Neural progenitor cell (in vitro differentiated cells): Measurements from ENCODE around the gene TGFB2. TPM values are rescaled to one million over a fixed set of nuclear protein-coding genes. Genes with fewer than 3 reads are reported as not detected.

Experiments used
- DNase-seq: peaks from one replicate; pipeline ENCODE4 v3.0.0-alpha.2; 2016; ENCODE audit warnings: low spot score
- H2AFZ ChIP-seq: fragments of 200-600 bp; sonication (generic); replicated peaks from 2 replicates; pipeline ENCODE4 v1.6.1; 2016; ENCODE audit warnings: antibody characterized with exemption
- H3F3A ChIP-seq: fragments of 200-600 bp; sonication (generic); 2 replicates; pipeline ENCODE4 v1.6.1; 2016; ENCODE audit warnings: antibody characterized with exemption, low read depth
- H3K27ac ChIP-seq: fragments of 200-600 bp; sonication (generic); 2 replicates; pipeline ENCODE4 v1.5.1; 2016; ENCODE audit warnings: mild to moderate bottlenecking
- H3K27me3 ChIP-seq: fragments of 200-600 bp; sonication (generic); 2 replicates; pipeline ENCODE4 v1.6.1; 2016; ENCODE audit warnings: mild to moderate bottlenecking, moderate library complexity
- H3K36me3 ChIP-seq: fragments of 200-600 bp; sonication (generic); 2 replicates; pipeline ENCODE4 v1.5.1; 2016
- H3K4me1 ChIP-seq: fragments of 200-600 bp; sonication (generic); 2 replicates; pipeline ENCODE4 v1.6.1; 2016; ENCODE audit warnings: mixed run types
- H3K4me2 ChIP-seq: fragments of 200-600 bp; sonication (generic); 2 replicates; pipeline ENCODE4 v1.6.1; 2016
- H3K4me3 ChIP-seq: fragments of 200-600 bp; sonication (generic); 2 replicates; pipeline ENCODE4 v1.5.1; 2016
- H3K79me2 ChIP-seq: fragments of 200-600 bp; sonication (generic); 2 replicates; pipeline ENCODE4 v1.6.1; 2016; ENCODE audit warnings: low read depth
- H3K9ac ChIP-seq: fragments of 200-600 bp; sonication (generic); 2 replicates; pipeline ENCODE4 v1.6.1; 2016
- H3K9me3 ChIP-seq: fragments of 200-600 bp; sonication (generic); 2 replicates; pipeline ENCODE4 v1.5.1; 2016; ENCODE audit warnings: low read depth
- H4K20me1 ChIP-seq: fragments of 200-600 bp; sonication (generic); 2 replicates; pipeline ENCODE4 v1.6.1; 2016; ENCODE audit warnings: low read depth
- H3K27ac Mint-ChIP-seq: 3 replicates; pipeline ENCODE4 v1.8.0; 2021; ENCODE audit warnings: mixed read lengths
- H3K27me3 Mint-ChIP-seq: 2 replicates; pipeline ENCODE4 v1.8.0; 2022; ENCODE audit warnings: low read depth, mild to moderate bottlenecking, inconsistent platforms, moderate library complexity, mixed read lengths; ENCODE audit not compliant: insufficient read depth
- H3K36me3 Mint-ChIP-seq: 3 replicates; pipeline ENCODE4 v1.8.0; 2021; ENCODE audit warnings: mixed read lengths
- H3K4me1 Mint-ChIP-seq: 3 replicates; pipeline ENCODE4 v1.8.0; 2021; ENCODE audit warnings: mixed read lengths
- H3K4me3 Mint-ChIP-seq: 3 replicates; pipeline ENCODE4 v1.8.0; 2021; ENCODE audit warnings: mild to moderate bottlenecking, moderate library complexity, mixed read lengths
- H3K9me3 Mint-ChIP-seq: 3 replicates; pipeline ENCODE4 v1.8.0; 2020; ENCODE audit warnings: mixed read lengths
- CTCF ChIP-seq: fragments of 200-600 bp; sonication (generic); IDR thresholded peaks from 2 replicates; pipeline ENCODE4 v1.5.1; 2017; ENCODE audit warnings: antibody characterized with exemption, mild to moderate bottlenecking
- EZH2 ChIP-seq: fragments of 200-600 bp; sonication (generic); IDR thresholded peaks from 2 replicates; pipeline ENCODE4 v1.6.1; 2017; ENCODE audit warnings: antibody characterized with exemption, mild to moderate bottlenecking, moderate library complexity
- EZH2phosphoT487 ChIP-seq: fragments of 200-600 bp; sonication (generic); IDR thresholded peaks from 2 replicates; pipeline ENCODE4 v1.6.1; 2017; ENCODE audit warnings: antibody characterized with exemption
- total RNA-seq: library from RNA; depleted of rRNA; stranded (reverse); fragments of >200 nt; gene quantifications from 2 replicates; pipeline ENCODE4 v1.2.3, GENCODE V29; 2015; ENCODE audit warnings: low replicate concordance

Gene TGFB2
- total RNA-seq, 1 donor from 2014 or later: 1.9 TPM

DNA sequence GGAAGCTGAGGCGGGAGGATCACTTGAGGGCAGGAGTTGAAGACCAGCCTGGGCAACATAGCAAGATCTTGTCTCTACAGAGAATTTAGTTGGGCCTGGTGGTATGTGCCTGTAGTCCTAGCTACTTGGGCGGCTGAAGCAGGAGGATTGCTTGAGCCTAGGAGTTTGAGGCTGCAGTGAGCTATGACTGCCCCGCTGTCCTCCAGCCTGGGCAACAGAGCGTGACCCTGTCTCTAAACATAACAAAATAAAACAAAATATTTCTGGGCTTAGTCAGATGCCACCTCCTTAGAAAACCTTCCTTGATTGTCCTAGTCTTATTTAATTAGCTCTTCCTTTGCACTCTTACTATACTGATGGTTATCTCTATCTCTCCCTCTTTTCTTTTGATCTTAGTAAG is 8.5 kb downstream of the TGFB2 start:
- Mint-ChIP-seq H3K9me3 (no peaks in the 10 kb centered on the region), H3K4me1 (no peaks in the 10 kb centered on the region), H3K4me3 (no peak overlapping the region), H3K27me3 (peaks cover 4% of the 10 kb centered on the region), H3K36me3 (no peaks in the 10 kb centered on the region), H3K27ac (no peak overlapping the region)
- no peak overlapping the region for H2AFZ ChIP-seq
- no peak overlapping the region for H3K9ac ChIP-seq
- H3K27ac ChIP-seq: no peak overlapping the region
- H3F3A ChIP-seq: no peaks in the 10 kb centered on the region
- DNase-seq: no peak
- no peaks in the 10 kb centered on the region for H3K9me3 ChIP-seq
- H3K4me1 ChIP-seq: no peaks in the 10 kb centered on the region
- TF ChIP-seq EZH2phosphoT487 (no peak), CTCF (no peak), EZH2 (no peak)
- H3K27me3 ChIP-seq: no peaks in the 10 kb centered on the region
- H3K4me2 ChIP-seq: no peak overlapping the region
- H3K79me2 ChIP-seq: no peaks in the 10 kb centered on the region
- H4K20me1 ChIP-seq: no peaks in the 10 kb centered on the region
- H3K4me3 ChIP-seq: no peak overlapping the region
- no peaks in the 10 kb centered on the region for H3K36me3 ChIP-seq

GRCh38 chr1:218355278-218355677 is 10.1 kb downstream of the TGFB2 start:
- H3K4me2 ChIP-seq: no peak overlapping the region

DNA sequence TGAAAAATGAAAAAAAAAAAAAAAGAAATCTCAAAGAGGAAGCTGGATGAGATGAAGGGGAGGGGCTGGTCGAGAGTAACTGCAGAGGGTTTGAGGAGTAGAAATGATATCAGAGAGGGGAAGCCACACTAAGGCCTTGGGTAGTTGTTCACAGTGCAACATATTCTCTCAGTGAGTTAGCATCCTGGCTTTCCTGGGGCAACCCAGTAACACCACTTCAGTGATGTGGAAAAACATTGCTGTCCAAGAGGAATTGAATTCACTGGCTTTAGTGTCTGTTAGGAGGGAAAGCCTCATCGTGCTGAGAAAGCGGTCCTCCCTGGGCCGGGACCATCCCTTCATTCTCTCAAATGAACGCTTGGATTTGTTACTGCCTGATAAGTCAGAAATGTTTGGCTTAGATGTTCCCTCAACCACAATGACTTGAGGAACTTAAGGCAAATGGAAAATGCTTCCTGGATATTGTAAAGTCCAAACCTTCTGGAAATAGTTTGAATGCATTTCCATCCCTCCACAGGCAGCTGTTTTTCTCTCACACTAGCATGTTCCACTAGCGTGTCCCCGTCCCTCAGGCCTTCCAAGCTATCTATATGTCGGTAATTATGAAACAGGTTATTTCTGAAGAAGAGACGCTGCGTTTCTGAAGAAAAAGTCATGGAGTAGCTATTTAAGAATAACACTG is 12.2 kb downstream of the TGFB2 start:
- no peak overlapping the region for H3K9ac ChIP-seq
- no peaks in the 10 kb centered on the region for H3K9me3 Mint-ChIP-seq
- H3K27ac Mint-ChIP-seq: no peak overlapping the region
- DNase-seq: no peak
- H3K36me3 Mint-ChIP-seq: no peaks in the 10 kb centered on the region
- no peak overlapping the region for H2AFZ ChIP-seq
- H3K27ac ChIP-seq: no peak overlapping the region
- H3K4me3 ChIP-seq: no peak overlapping the region
- no peak overlapping the region for H3K4me3 Mint-ChIP-seq
- TF ChIP-seq EZH2phosphoT487: no peak
- TF ChIP-seq EZH2: no peak
- no peak for TF ChIP-seq CTCF
- no peaks in the 10 kb centered on the region for H3K4me1 Mint-ChIP-seq
- H3K79me2 ChIP-seq: no peaks in the 10 kb centered on the region
- no peak overlapping the region for H3K4me2 ChIP-seq
- no peaks in the 10 kb centered on the region for H4K20me1 ChIP-seq
- no peaks in the 10 kb centered on the region for H3K4me1 ChIP-seq
- no peaks in the 10 kb centered on the region for H3K27me3 ChIP-seq
- no peaks in the 10 kb centered on the region for H3F3A ChIP-seq
- no peaks in the 10 kb centered on the region for H3K36me3 ChIP-seq
- H3K9me3 ChIP-seq: no peaks in the 10 kb centered on the region
- H3K27me3 Mint-ChIP-seq: peaks cover 4% of the 10 kb centered on the region

More at GRCh38 chr1:218355278-218355677, 10.1 kb downstream of the TGFB2 start:
- Mint-ChIP-seq H3K27me3 (peaks cover 4% of the 10 kb centered on the region), H3K36me3 (no peaks in the 10 kb centered on the region), H3K4me1 (no peaks in the 10 kb centered on the region), H3K4me3 (no peak overlapping the region), H3K9me3 (no peaks in the 10 kb centered on the region), H3K27ac (no peak overlapping the region)
- H4K20me1 ChIP-seq: no peaks in the 10 kb centered on the region
- no peaks in the 10 kb centered on the region for H3F3A ChIP-seq
- no peaks in the 10 kb centered on the region for H3K27me3 ChIP-seq
- no peaks in the 10 kb centered on the region for H3K36me3 ChIP-seq
- H3K4me1 ChIP-seq: no peaks in the 10 kb centered on the region
- TF ChIP-seq CTCF: no peak
- TF ChIP-seq EZH2: no peak
- TF ChIP-seq EZH2phosphoT487: no peak
- DNase-seq: no peak
- no peak overlapping the region for H3K4me3 ChIP-seq
- H3K79me2 ChIP-seq: no peaks in the 10 kb centered on the region
- H3K9me3 ChIP-seq: no peaks in the 10 kb centered on the region
- H2AFZ ChIP-seq: no peak overlapping the region
- no peak overlapping the region for H3K9ac ChIP-seq
- no peak overlapping the region for H3K27ac ChIP-seq
